Keratinocyte (primary cell): ENCODE measurements around the gene CUL1. TPM values are rescaled to one million over a fixed set of nuclear protein-coding genes. Genes with fewer than 3 reads are reported as not detected.

Experiments used
- DNase-seq: peaks from one replicate; pipeline ENCODE4 v3.0.0-alpha.2; 2011; ENCODE audit warnings: low read depth, missing footprints, low spot score
- FAIRE-seq: peaks from 2 replicates; lab custom pipeline; 2011; peaks lifted over from hg19 to GRCh38; lab: Jason Lieb, UNC
- H2AFZ ChIP-seq: 2 replicates; pipeline ENCODE4 v1.6.0; 2012; ENCODE audit warnings: low read length, control low read depth, inconsistent platforms; ENCODE audit not compliant: control insufficient read depth
- H3K27ac ChIP-seq: 2 replicates; pipeline ENCODE4 v1.5.1; 2011; ENCODE audit warnings: low read length; ENCODE audit not compliant: control insufficient read depth, insufficient read depth
- H3K27me3 ChIP-seq: 3 replicates; pipeline ENCODE4 v1.6.0; 2011; ENCODE audit warnings: low read length; ENCODE audit not compliant: control insufficient read depth, insufficient read depth; ENCODE audit errors: extremely low read depth
- H3K36me3 ChIP-seq, 2 experiments: 2 replicates in 1 of 2; 3 replicates in 1 of 2; pipeline ENCODE4 v1.5.1; 2011; ENCODE audit warnings: low read length in 2 of 2, mild to moderate bottlenecking in 1 of 2; ENCODE audit not compliant: control insufficient read depth in 2 of 2, insufficient read depth in 2 of 2; ENCODE audit errors: extremely low read depth in 1 of 2
- H3K4me1 ChIP-seq: 3 replicates; pipeline ENCODE4 v1.5.1; 2011; ENCODE audit warnings: low read length; ENCODE audit not compliant: control insufficient read depth, insufficient read depth; ENCODE audit errors: extremely low read depth
- H3K4me2 ChIP-seq: 3 replicates; pipeline ENCODE4 v1.6.0; 2011; ENCODE audit warnings: low read depth, low read length; ENCODE audit not compliant: control insufficient read depth, insufficient read depth; ENCODE audit errors: extremely low read depth
- H3K4me3 ChIP-seq, 3 experiments: fragments of 200-600 bp in 1 of 3; sonication (generic) in 1 of 3; 2 replicates in 2 of 3; 3 replicates in 1 of 3; pipeline ENCODE4 v1.5.1; 2011 to 2016; ENCODE audit warnings: low read length in 3 of 3, mild to moderate bottlenecking in 3 of 3, control low read depth in 2 of 3, inconsistent platforms in 1 of 3, low read depth in 1 of 3, mixed read lengths in 1 of 3, mixed run types in 1 of 3, moderate library complexity in 1 of 3; ENCODE audit not compliant: control insufficient read depth in 2 of 3, insufficient read depth in 2 of 3; ENCODE audit errors: extremely low read depth in 1 of 3
- H3K79me2 ChIP-seq: 2 replicates; pipeline ENCODE4 v1.6.0; 2012; ENCODE audit warnings: low read length; ENCODE audit not compliant: control insufficient read depth, insufficient read depth
- H3K9ac ChIP-seq: 3 replicates; pipeline ENCODE4 v1.6.0; 2011; ENCODE audit warnings: low read length; ENCODE audit not compliant: control insufficient read depth, insufficient read depth; ENCODE audit errors: extremely low read depth
- H3K9me1 ChIP-seq: 3 replicates; pipeline ENCODE4 v1.6.0; 2011; ENCODE audit warnings: low read length; ENCODE audit not compliant: control insufficient read depth, insufficient read depth; ENCODE audit errors: extremely low read depth
- H3K9me3 ChIP-seq: 2 replicates; pipeline ENCODE4 v1.5.1; 2012; ENCODE audit warnings: low read depth, low read length; ENCODE audit not compliant: control insufficient read depth
- H4K20me1 ChIP-seq: 3 replicates; pipeline ENCODE4 v1.6.0; 2011; ENCODE audit warnings: low read length; ENCODE audit not compliant: control insufficient read depth, insufficient read depth; ENCODE audit errors: extremely low read depth
- CTCF ChIP-seq, 3 experiments: IDR thresholded peaks in 1 of 3; conservative IDR thresholded peaks in 1 of 3; optimal IDR thresholded peaks in 1 of 3; 2 replicates in 2 of 3; 3 replicates in 1 of 3; pipeline versions ENCODE3 to v1.5.1; 2011; ENCODE audit warnings: low read length in 3 of 3, mild to moderate bottlenecking in 3 of 3, moderate library complexity in 2 of 3, control low read depth in 1 of 3, inconsistent platforms in 1 of 3; ENCODE audit not compliant: insufficient read depth in 2 of 3; ENCODE audit errors: extremely low read depth in 1 of 3
- EZH2 ChIP-seq: IDR thresholded peaks from one replicate; pipeline ENCODE4 v1.6.1; 2012; ENCODE audit warnings: inconsistent platforms, mild to moderate bottlenecking, low read length, moderate library complexity
- dilution Hi-C: fragments of 300-500 bp; cut with MboI; formaldehyde crosslinking; loops from one replicate; pipeline ENCODE4 v1.7.0; 2020; ENCODE audit warnings: low sequenced_read_pairs; ENCODE audit not compliant: extremely low pct_ligation_motif_present
- polyA plus RNA-seq, 5 experiments: library from polyadenylated mRNA; depleted of rRNA in 3 of 5; stranded (reverse) in 3 of 5; stranded (forward) in 1 of 5; unstranded in 1 of 5; fragments of >200 nt; gene quantifications; 1 replicate in 1 of 5; 2 replicates in 3 of 5; 3 replicates in 1 of 5; pipeline versions ENCODE4 v1.2.1 to v1.2.3, GENCODE V29; 2011 to 2012; ENCODE audit warnings: missing spikeins in 2 of 5, low read depth in 1 of 5, low replicate concordance in 1 of 5

CUL1 gene
- polyA plus RNA-seq, 1 donor (not counting 4 experiments of a cell fraction or from before 2014, with no cell fraction given) = 55.4 TPM

GRCh38 chr7:148791546-148791945, 92.8 kb downstream of the CUL1 start:
- FAIRE-seq (no peak), DNase-seq (no peak)
- no peaks in the 10 kb centered on the region for H3K9me1 ChIP-seq
- no peak overlapping the region for H3K9ac ChIP-seq
- no peak overlapping the region for H2AFZ ChIP-seq
- H3K4me2 ChIP-seq = no peak overlapping the region
- H3K36me3 ChIP-seq = peaks cover 29 to 45% of the 10 kb centered on the region in 2 experiments
- H3K9me3 ChIP-seq = no peaks in the 10 kb centered on the region
- H3K79me2 ChIP-seq = no peaks in the 10 kb centered on the region
- H3K27ac ChIP-seq = no peak overlapping the region
- no peak overlapping the region for H3K4me3 ChIP-seq
- no peaks in the 10 kb centered on the region for H4K20me1 ChIP-seq
- TF ChIP-seq EZH2 (no peak), CTCF (optimal IDR thresholded peaks at IDR 0.05 in 1 of 3, IDR thresholded peaks at IDR 0.05 in 1 of 3, conservative IDR thresholded peaks at IDR 0.05 in 1 of 3; ENCODE audit: extremely low read depth in 1 of 3, insufficient read depth in 2 of 3, low read length in 3 of 3) (no peak)
- no peaks in the 10 kb centered on the region for H3K27me3 ChIP-seq
- no peaks in the 10 kb centered on the region for H3K4me1 ChIP-seq
- dilution Hi-C loops = no loop called here

GRCh38 chr7:148793590-148793989, 94.9 kb downstream of the CUL1 start:
- Histone ChIP-seq H3K4me3 (no peak overlapping the region), H3K9me3 (no peaks in the 10 kb centered on the region), H2AFZ (no peak overlapping the region), H3K27me3 (no peaks in the 10 kb centered on the region), H3K36me3 (peaks cover 32% of the 10 kb centered on the region in 2 experiments), H3K4me1 (no peaks in the 10 kb centered on the region), H3K9me1 (no peaks in the 10 kb centered on the region), H3K27ac (no peak overlapping the region), H4K20me1 (no peaks in the 10 kb centered on the region), H3K9ac (no peak overlapping the region), H3K4me2 (no peak overlapping the region), H3K79me2 (no peaks in the 10 kb centered on the region)
- TF ChIP-seq EZH2 (no peak), CTCF (optimal IDR thresholded peaks at IDR 0.05 in 1 of 3, IDR thresholded peaks at IDR 0.05 in 1 of 3, conservative IDR thresholded peaks at IDR 0.05 in 1 of 3; ENCODE audit: extremely low read depth in 1 of 3, insufficient read depth in 2 of 3, low read length in 3 of 3) (no peak)
- FAIRE-seq = no peak
- dilution Hi-C loops = no loop called here
- DNase-seq = no peak
